Measurements from ENCODE around the gene CDC42BPB. TPM values are rescaled to one million over a fixed set of nuclear protein-coding genes. Genes with fewer than 3 reads are reported as not detected.

Gene CDC42BPB
- total RNA-seq, 1 donor from 2014 or later = 48.2 TPM

- peaks cover 32% of the 10 kb centered on the region for H4K20me1 ChIP-seq (ENCODE audit: low read depth)
- no peak overlapping the region for H3K9ac ChIP-seq
- peak overlapping the region; percentile 75 for H3K4me3 ChIP-seq
- no peak overlapping the region for H3K4me3 Mint-ChIP-seq
- H3K27ac ChIP-seq = no peak overlapping the region
- no peak overlapping the region for H2AFZ ChIP-seq (replicated peaks)
- no peaks in the 10 kb centered on the region for H3K36me3 ChIP-seq
- peaks cover 74% of the 10 kb centered on the region for H3K27me3 ChIP-seq
- H3K27me3 Mint-ChIP-seq (ENCODE audit: insufficient read depth, low read depth) = peaks cover 33% of the 10 kb centered on the region
- peak; percentile 95 for TF ChIP-seq EZH2phosphoT487 (IDR thresholded peaks at IDR 0.05)
- no peak for TF ChIP-seq CTCF (IDR thresholded peaks at IDR 0.05)
- peak; percentile 96 for TF ChIP-seq EZH2 (IDR thresholded peaks at IDR 0.05)
- no peak overlapping the region for H3K27ac Mint-ChIP-seq
- no peaks in the 10 kb centered on the region for H3K9me3 Mint-ChIP-seq
- peaks cover 3% of the 10 kb centered on the region for H3K36me3 Mint-ChIP-seq
- peak overlapping the region; percentile 99 for H3K4me2 ChIP-seq
- peaks cover 6% of the 10 kb centered on the region for H3K4me1 Mint-ChIP-seq
- H3F3A ChIP-seq (ENCODE audit: low read depth) = peaks cover 27% of the 10 kb centered on the region
- H3K4me1 ChIP-seq = peaks cover 26% of the 10 kb centered on the region
- no peaks in the 10 kb centered on the region for H3K9me3 ChIP-seq (ENCODE audit: low read depth)
- peak; percentile 43 for DNase-seq (ENCODE audit: low spot score)
- H3K79me2 ChIP-seq (ENCODE audit: low read depth) = no peaks in the 10 kb centered on the region
Measured at GRCh38 chr14:102929241-102930137, 127.9 kb downstream of the CDC42BPB start.

GRCh38 chr14:102928412-102929240, 128.7 kb downstream of the CDC42BPB start:
- Mint-ChIP-seq H3K9me3 (no peaks in the 10 kb centered on the region), H3K36me3 (peaks cover 3% of the 10 kb centered on the region), H3K4me1 (peaks cover 9% of the 10 kb centered on the region), H3K4me3 (peak overlapping the region; percentile 79), H3K27me3 (ENCODE audit: insufficient read depth, low read depth) (peaks cover 33% of the 10 kb centered on the region), H3K27ac (no peak overlapping the region)
- peak overlapping the region; percentile 75 for H3K4me3 ChIP-seq
- H3F3A ChIP-seq (ENCODE audit: low read depth) = peaks cover 27% of the 10 kb centered on the region
- H3K9ac ChIP-seq = no peak overlapping the region
- H4K20me1 ChIP-seq (ENCODE audit: low read depth) = peaks cover 32% of the 10 kb centered on the region
- peaks cover 31% of the 10 kb centered on the region for H3K4me1 ChIP-seq
- peak; percentile 91 for DNase-seq (ENCODE audit: low spot score)
- peak overlapping the region; percentile 99 for H2AFZ ChIP-seq (replicated peaks)
- no peak overlapping the region for H3K27ac ChIP-seq
- H3K36me3 ChIP-seq = no peaks in the 10 kb centered on the region
- no peaks in the 10 kb centered on the region for H3K9me3 ChIP-seq (ENCODE audit: low read depth)
- peaks cover 83% of the 10 kb centered on the region for H3K27me3 ChIP-seq
- H3K4me2 ChIP-seq = peak overlapping the region; percentile 99
- H3K79me2 ChIP-seq (ENCODE audit: low read depth) = no peaks in the 10 kb centered on the region
- no peak for TF ChIP-seq EZH2phosphoT487 (IDR thresholded peaks at IDR 0.05)
- peak; percentile 89 for TF ChIP-seq EZH2 (IDR thresholded peaks at IDR 0.05)
- no peak for TF ChIP-seq CTCF (IDR thresholded peaks at IDR 0.05)

GRCh38 chr14:102927878-102928411, 129.4 kb downstream of the CDC42BPB start:
- Histone ChIP-seq H4K20me1 (ENCODE audit: low read depth) (peaks cover 32% of the 10 kb centered on the region), H3K36me3 (no peaks in the 10 kb centered on the region), H3K4me2 (peak overlapping the region; percentile 99), H3K27ac (no peak overlapping the region), H3K27me3 (peaks cover 90% of the 10 kb centered on the region), H3K4me1 (peaks cover 36% of the 10 kb centered on the region), H3K9me3 (ENCODE audit: low read depth) (no peaks in the 10 kb centered on the region), H2AFZ (replicated peaks) (peak overlapping the region; percentile 99), H3K9ac (no peak overlapping the region), H3K79me2 (ENCODE audit: low read depth) (no peaks in the 10 kb centered on the region), H3K4me3 (peak overlapping the region; percentile 75), H3F3A (ENCODE audit: low read depth) (peaks cover 27% of the 10 kb centered on the region)
- H3K36me3 Mint-ChIP-seq = peaks cover 3% of the 10 kb centered on the region
- peaks cover 9% of the 10 kb centered on the region for H3K4me1 Mint-ChIP-seq
- no peak overlapping the region for H3K27ac Mint-ChIP-seq
- no peaks in the 10 kb centered on the region for H3K9me3 Mint-ChIP-seq
- peak; percentile 56 for DNase-seq (ENCODE audit: low spot score)
- TF ChIP-seq CTCF (IDR thresholded peaks at IDR 0.05) (no peak), EZH2 (IDR thresholded peaks at IDR 0.05) (no peak), EZH2phosphoT487 (IDR thresholded peaks at IDR 0.05) (no peak)
- peaks cover 31% of the 10 kb centered on the region for H3K27me3 Mint-ChIP-seq (ENCODE audit: insufficient read depth, low read depth)
- peak overlapping the region; percentile 70 for H3K4me3 Mint-ChIP-seq

Data from neural progenitor cell (in vitro differentiated cells).